Nephron progenitor cell (in vitro differentiated cells): ENCODE results near the gene OPALIN.
A peak's percentile ranks its signal among the peaks of the same experiment; 100 is the strongest.

Source experiments
- DNase-seq: peaks from one replicate; pipeline ENCODE4 v3.0.0; 2021
- H3K27ac Mint-ChIP-seq: 2 replicates; pipeline ENCODE4 v1.8.0; 2021; ENCODE audit warnings: mild to moderate bottlenecking, moderate library complexity, mixed read lengths
- H3K27me3 Mint-ChIP-seq: 2 replicates; pipeline ENCODE4 v1.8.0; 2021; ENCODE audit warnings: mild to moderate bottlenecking, low read depth, mixed read lengths; ENCODE audit not compliant: poor library complexity
- H3K36me3 Mint-ChIP-seq: 2 replicates; pipeline ENCODE4 v1.8.0; 2021; ENCODE audit warnings: low read depth, mixed read lengths
- H3K4me1 Mint-ChIP-seq: 2 replicates; pipeline ENCODE4 v1.8.0; 2021; ENCODE audit warnings: mixed read lengths
- H3K4me3 Mint-ChIP-seq: 2 replicates; pipeline ENCODE4 v1.8.0; 2021; ENCODE audit warnings: mild to moderate bottlenecking, moderate library complexity, mixed read lengths
- H3K9me3 Mint-ChIP-seq: 2 replicates; pipeline ENCODE4 v1.8.0; 2021; ENCODE audit warnings: mild to moderate bottlenecking, moderate library complexity, mixed read lengths
- CTCF ChIP-seq: fragments of 200-600 bp; sonication (generic); IDR thresholded peaks from 2 replicates; pipeline ENCODE4 v1.5.0; 2021; ENCODE audit warnings: antibody characterized with exemption

Gene OPALIN

GRCh38 chr10:96339956-96340904, 18.6 kb downstream of the OPALIN start:
- Mint-ChIP-seq H3K27me3 (no peaks in the 10 kb centered on the region), H3K36me3 (peaks cover 5% of the 10 kb centered on the region), H3K4me3 (no peak overlapping the region), H3K27ac (no peak overlapping the region), H3K4me1 (no peaks in the 10 kb centered on the region), H3K9me3 (peaks cover 6% of the 10 kb centered on the region)
- peak; percentile 73 for DNase-seq
- peak; percentile 80 for TF ChIP-seq CTCF

GRCh38 chr10:96339383-96339782, 19.4 kb downstream of the OPALIN start:
- Mint-ChIP-seq H3K27ac (no peak overlapping the region), H3K4me3 (no peak overlapping the region), H3K36me3 (no peaks in the 10 kb centered on the region), H3K4me1 (no peaks in the 10 kb centered on the region), H3K9me3 (no peaks in the 10 kb centered on the region), H3K27me3 (no peaks in the 10 kb centered on the region)
- no peak for TF ChIP-seq CTCF
- DNase-seq: no peak

DNA sequence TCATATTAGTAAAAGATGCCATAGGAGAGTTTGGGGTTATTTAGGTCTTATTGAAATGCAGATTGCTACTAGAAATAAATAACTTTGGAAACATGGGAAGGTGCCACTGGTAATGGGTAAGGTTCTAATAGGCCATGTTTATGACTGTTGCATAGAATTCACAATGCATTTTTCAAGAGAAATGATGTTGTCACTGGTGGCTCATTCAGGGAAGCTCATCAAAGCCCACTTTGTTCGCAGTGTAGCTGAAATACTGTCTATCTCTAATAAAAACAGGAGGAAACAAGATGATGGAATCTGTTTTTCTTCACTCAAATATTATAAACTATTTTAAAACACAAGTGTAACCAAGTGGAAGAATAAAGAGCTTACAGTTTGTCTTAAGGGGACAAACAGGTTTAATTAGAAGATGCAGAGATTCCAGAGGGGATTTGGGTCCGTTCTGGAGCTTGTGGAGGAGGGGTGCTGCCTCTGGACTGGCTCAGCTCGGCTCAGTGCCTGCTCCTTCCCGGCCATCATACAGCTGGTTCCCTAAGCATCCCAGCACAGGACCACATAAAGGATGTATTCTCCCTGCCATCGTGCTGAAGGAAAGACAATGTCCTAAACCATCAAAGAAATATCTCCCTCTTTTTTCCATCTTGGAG, 20.4 kb downstream of the OPALIN start:
- Mint-ChIP-seq H3K36me3 (no peaks in the 10 kb centered on the region), H3K9me3 (no peaks in the 10 kb centered on the region), H3K4me1 (no peaks in the 10 kb centered on the region), H3K27ac (no peak overlapping the region), H3K4me3 (no peak overlapping the region), H3K27me3 (peaks cover 3% of the 10 kb centered on the region)
- no peak for DNase-seq
- no peak for TF ChIP-seq CTCF

- H3K27me3 Mint-ChIP-seq: peaks cover 3% of the 10 kb centered on the region
- H3K9me3 Mint-ChIP-seq: no peaks in the 10 kb centered on the region
- TF ChIP-seq CTCF: no peak
- H3K36me3 Mint-ChIP-seq: no peaks in the 10 kb centered on the region
- H3K4me1 Mint-ChIP-seq: no peaks in the 10 kb centered on the region
- no peak overlapping the region for H3K4me3 Mint-ChIP-seq
- DNase-seq: no peak
- no peak overlapping the region for H3K27ac Mint-ChIP-seq
These were observed 21.7 kb downstream of the OPALIN start for GRCh38 chr10:96337106-96337505.

GRCh38 chr10:96334616-96335526, 23.9 kb downstream of the OPALIN start:
- H3K36me3 Mint-ChIP-seq: no peaks in the 10 kb centered on the region
- no peaks in the 10 kb centered on the region for H3K9me3 Mint-ChIP-seq
- H3K4me1 Mint-ChIP-seq: peaks cover 4% of the 10 kb centered on the region
- no peak overlapping the region for H3K27ac Mint-ChIP-seq
- TF ChIP-seq CTCF: peak; percentile 78
- peak; percentile 46 for DNase-seq
- H3K27me3 Mint-ChIP-seq: peaks cover 3% of the 10 kb centered on the region
- H3K4me3 Mint-ChIP-seq: no peak overlapping the region
